ENCODE measurements around the gene HERC2. TPM values are rescaled to one million over a fixed set of nuclear protein-coding genes. Genes with fewer than 3 reads are reported as not detected.
"Not testable (repeated sequence)": the region's sequence is repeated elsewhere in the genome, so short reads cannot be mapped to it uniquely, and the experiment has no call there.

The HERC2 gene
- total RNA-seq, 2 donors from 2014 or later, result 105 to 112 TPM

- peaks cover 33% of the 10 kb centered on the region for H3K36me3 ChIP-seq (ENCODE audit: control insufficient read depth, insufficient read depth, low read length)
- no peak overlapping the region for H3K27ac ChIP-seq (ENCODE audit: low read depth, low read length)
- H3K9ac ChIP-seq (ENCODE audit: extremely low read depth, low read length, poor library complexity, severe bottlenecking), result no peak overlapping the region
- no peaks in the 10 kb centered on the region for H3K4me1 ChIP-seq (ENCODE audit: control insufficient read depth, insufficient read depth, low read length)
- 97 to 98% methylated on average over 5 to 18 of the region's 18 CpGs for WGBS, 2 experiments (ENCODE audit: insufficient coverage in 1 of 2, insufficient read length in 1 of 2)
- H3K4me3 ChIP-seq (ENCODE audit: low read length), result no peak overlapping the region
- TF ChIP-seq CTCF (conservative IDR thresholded peaks at IDR 0.05), result no peak
- Mint-ChIP-seq H3K4me3 (no peak overlapping the region), H3K36me3 (ENCODE audit: low read depth) (peaks cover 66% of the 10 kb centered on the region), H3K9me3 (peaks cover 3% of the 10 kb centered on the region), H3K27me3 (ENCODE audit: insufficient read depth) (no peaks in the 10 kb centered on the region), H3K4me1 (no peaks in the 10 kb centered on the region), H3K27ac (no peak overlapping the region)
- no peaks in the 10 kb centered on the region for H3K27me3 ChIP-seq (ENCODE audit: control insufficient read depth, insufficient read depth, low read length, poor library complexity, severe bottlenecking)
- H3K9me3 ChIP-seq (ENCODE audit: control insufficient read depth, low read length), result no peaks in the 10 kb centered on the region
- DNase-seq, result no peak
Measured at GRCh38 chr15:28228096-28228495, 93.9 kb downstream of the HERC2 start.

GRCh38 chr15:28227303-28227702 is 94.7 kb downstream of the HERC2 start:
- peaks cover 65% of the 10 kb centered on the region for H3K36me3 Mint-ChIP-seq (ENCODE audit: low read depth)
- H3K27me3 Mint-ChIP-seq (ENCODE audit: insufficient read depth); H3K9ac ChIP-seq (ENCODE audit: extremely low read depth, low read length, poor library complexity, severe bottlenecking); H3K27ac ChIP-seq (ENCODE audit: low read depth, low read length); H3K9me3 Mint-ChIP-seq; H3K4me3 Mint-ChIP-seq; H3K27ac Mint-ChIP-seq; H3K9me3 ChIP-seq (ENCODE audit: control insufficient read depth, low read length); H3K4me1 Mint-ChIP-seq; H3K27me3 ChIP-seq (ENCODE audit: control insufficient read depth, insufficient read depth, low read length, poor library complexity, severe bottlenecking); H3K4me3 ChIP-seq (ENCODE audit: low read length); H3K4me1 ChIP-seq (ENCODE audit: control insufficient read depth, insufficient read depth, low read length): not testable (repeated sequence)
- TF ChIP-seq CTCF (conservative IDR thresholded peaks at IDR 0.05), result peak; percentile 75
- peak; percentile 50 for DNase-seq
- H3K36me3 ChIP-seq (ENCODE audit: control insufficient read depth, insufficient read depth, low read length), result peaks cover 28% of the 10 kb centered on the region
- WGBS, 2 experiments (ENCODE audit: insufficient coverage in 1 of 2, insufficient read length in 1 of 2), result no CpG with 5 or more reads among the region's 1 CpG

- H3K27ac ChIP-seq (ENCODE audit: low read depth, low read length); H3K9ac ChIP-seq (ENCODE audit: extremely low read depth, low read length, poor library complexity, severe bottlenecking); H3K4me3 Mint-ChIP-seq; H3K9me3 ChIP-seq (ENCODE audit: control insufficient read depth, low read length); H3K4me1 Mint-ChIP-seq; H3K9me3 Mint-ChIP-seq; H3K4me1 ChIP-seq (ENCODE audit: control insufficient read depth, insufficient read depth, low read length); H3K4me3 ChIP-seq (ENCODE audit: low read length); H3K27me3 ChIP-seq (ENCODE audit: control insufficient read depth, insufficient read depth, low read length, poor library complexity, severe bottlenecking); DNase-seq; H3K27me3 Mint-ChIP-seq (ENCODE audit: insufficient read depth): not testable (repeated sequence)
- H3K27ac Mint-ChIP-seq, result peak overlapping the region; percentile 68
- peaks cover 34% of the 10 kb centered on the region for H3K36me3 ChIP-seq (ENCODE audit: control insufficient read depth, insufficient read depth, low read length)
- 95 to 96% methylated on average over 5 to 7 of the region's 7 CpGs for WGBS, 2 experiments (ENCODE audit: insufficient coverage in 1 of 2, insufficient read length in 1 of 2)
- peaks cover 67% of the 10 kb centered on the region for H3K36me3 Mint-ChIP-seq (ENCODE audit: low read depth)
Measured at GRCh38 chr15:28222612-28223011, 99.4 kb downstream of the HERC2 start.

- H3K9me3 ChIP-seq (ENCODE audit: control insufficient read depth, low read length); H3K4me1 Mint-ChIP-seq; H3K4me3 ChIP-seq (ENCODE audit: low read length); H3K27ac ChIP-seq (ENCODE audit: low read depth, low read length); H3K4me3 Mint-ChIP-seq; H3K27ac Mint-ChIP-seq; H3K9me3 Mint-ChIP-seq; H3K9ac ChIP-seq (ENCODE audit: extremely low read depth, low read length, poor library complexity, severe bottlenecking); H3K27me3 Mint-ChIP-seq (ENCODE audit: insufficient read depth); DNase-seq; H3K27me3 ChIP-seq (ENCODE audit: control insufficient read depth, insufficient read depth, low read length, poor library complexity, severe bottlenecking); H3K4me1 ChIP-seq (ENCODE audit: control insufficient read depth, insufficient read depth, low read length): not testable (repeated sequence)
- peaks cover 31% of the 10 kb centered on the region for H3K36me3 ChIP-seq (ENCODE audit: control insufficient read depth, insufficient read depth, low read length)
- WGBS, 2 experiments (ENCODE audit: insufficient coverage in 1 of 2, insufficient read length in 1 of 2), result 100% methylated on average over 2 of the region's 4 CpGs; no CpG with 5 or more reads in 1 of the 2 experiments
- peaks cover 59% of the 10 kb centered on the region for H3K36me3 Mint-ChIP-seq (ENCODE audit: low read depth)
Measured at GRCh38 chr15:28221696-28222095, 100.3 kb downstream of the HERC2 start.
